Mucosa of stomach (tissue), 1 donor: ENCODE data around the gene DLX1.
A peak's percentile ranks its signal among the peaks of the same experiment; 100 is the strongest.

ENCODE experiments used
- H3K27me3 ChIP-seq: one replicate; pipeline ENCODE4 v1.7.0; 2013; ENCODE audit warnings: mild to moderate bottlenecking, low read length; ENCODE audit not compliant: control insufficient read depth, insufficient read depth
- H3K36me3 ChIP-seq: one replicate; pipeline ENCODE4 v1.7.0; 2013; ENCODE audit warnings: low read length; ENCODE audit not compliant: control insufficient read depth, insufficient read depth
- H3K4me1 ChIP-seq: one replicate; pipeline ENCODE4 v1.7.0; 2013; ENCODE audit warnings: mild to moderate bottlenecking, low read length; ENCODE audit not compliant: control insufficient read depth, insufficient read depth
- H3K4me3 ChIP-seq: one replicate; pipeline ENCODE4 v1.7.0; 2013; ENCODE audit warnings: low read length
- H3K9ac ChIP-seq: one replicate; pipeline ENCODE4 v1.7.0; 2013; ENCODE audit warnings: mild to moderate bottlenecking, low read length, moderate library complexity
- H3K9me3 ChIP-seq: one replicate; pipeline ENCODE4 v1.7.0; 2013; ENCODE audit warnings: mild to moderate bottlenecking, low read length, moderate library complexity; ENCODE audit not compliant: control insufficient read depth
- donor health status: Pancreatic carcinoma.

The DLX1 gene

GRCh38 chr2:172085460-172086159 lies at the start of gene DLX1:
Gene DLX1, plus strand, starts transcription at chr2:172085507. Its CDS starts 171 bp downstream, at chr2:172085678.
- Histone ChIP-seq H3K9ac (no peak within 1 kb of the TSS), H3K36me3 (no peaks in the 10 kb centered on the region), H3K9me3 (no peaks in the 10 kb centered on the region), H3K4me1 (peaks cover 60% of the 10 kb centered on the region), H3K27me3 (peaks cover 100% of the 10 kb centered on the region), H3K4me3 (peak within 1 kb of the TSS; percentile 26)

GRCh38 chr2:172038121-172038520 lies 47.2 kb upstream of the DLX1 start:
- H3K9me3 ChIP-seq, result no peaks in the 10 kb centered on the region
- H3K9ac ChIP-seq, result no peak overlapping the region
- no peaks in the 10 kb centered on the region for H3K4me1 ChIP-seq
- H3K27me3 ChIP-seq, result no peaks in the 10 kb centered on the region
- H3K4me3 ChIP-seq, result no peak overlapping the region
- no peaks in the 10 kb centered on the region for H3K36me3 ChIP-seq

GRCh38 chr2:172038604-172039003 lies 46.7 kb upstream of the DLX1 start:
- H3K36me3 ChIP-seq, result no peaks in the 10 kb centered on the region
- no peaks in the 10 kb centered on the region for H3K27me3 ChIP-seq
- H3K9me3 ChIP-seq, result no peaks in the 10 kb centered on the region
- H3K9ac ChIP-seq, result no peak overlapping the region
- no peaks in the 10 kb centered on the region for H3K4me1 ChIP-seq
- H3K4me3 ChIP-seq, result no peak overlapping the region

- no peaks in the 10 kb centered on the region for H3K36me3 ChIP-seq
- H3K27me3 ChIP-seq, result no peaks in the 10 kb centered on the region
- H3K4me3 ChIP-seq, result no peak overlapping the region
- no peaks in the 10 kb centered on the region for H3K4me1 ChIP-seq
- no peaks in the 10 kb centered on the region for H3K9me3 ChIP-seq
- no peak overlapping the region for H3K9ac ChIP-seq
Measured at GRCh38 chr2:172039011-172039704, 46.1 kb upstream of the DLX1 start.

GRCh38 chr2:172040311-172040710 lies 45.0 kb upstream of the DLX1 start:
- Histone ChIP-seq H3K27me3 (no peaks in the 10 kb centered on the region), H3K9me3 (no peaks in the 10 kb centered on the region), H3K9ac (no peak overlapping the region), H3K4me1 (no peaks in the 10 kb centered on the region), H3K4me3 (no peak overlapping the region), H3K36me3 (no peaks in the 10 kb centered on the region)

- Histone ChIP-seq H3K4me3 (no peak overlapping the region), H3K27me3 (no peaks in the 10 kb centered on the region), H3K4me1 (no peaks in the 10 kb centered on the region), H3K36me3 (no peaks in the 10 kb centered on the region), H3K9me3 (no peaks in the 10 kb centered on the region), H3K9ac (no peak overlapping the region)
Measured at GRCh38 chr2:172046080-172046678, 39.1 kb upstream of the DLX1 start.

GRCh38 chr2:172046866-172047565 lies 38.3 kb upstream of the DLX1 start:
- Histone ChIP-seq H3K27me3 (no peaks in the 10 kb centered on the region), H3K9me3 (no peaks in the 10 kb centered on the region), H3K4me3 (no peak overlapping the region), H3K36me3 (no peaks in the 10 kb centered on the region), H3K4me1 (no peaks in the 10 kb centered on the region), H3K9ac (no peak overlapping the region)

- Histone ChIP-seq H3K27me3 (no peaks in the 10 kb centered on the region), H3K9ac (no peak overlapping the region), H3K4me1 (no peaks in the 10 kb centered on the region), H3K4me3 (no peak overlapping the region), H3K36me3 (no peaks in the 10 kb centered on the region), H3K9me3 (no peaks in the 10 kb centered on the region)
Measured at GRCh38 chr2:172047566-172048507, 37.5 kb upstream of the DLX1 start.

GRCh38 chr2:172048508-172049503 lies 36.5 kb upstream of the DLX1 start:
- no peaks in the 10 kb centered on the region for H3K36me3 ChIP-seq
- no peaks in the 10 kb centered on the region for H3K4me1 ChIP-seq
- no peak overlapping the region for H3K9ac ChIP-seq
- no peaks in the 10 kb centered on the region for H3K9me3 ChIP-seq
- H3K27me3 ChIP-seq, result no peaks in the 10 kb centered on the region
- H3K4me3 ChIP-seq, result no peak overlapping the region

- Histone ChIP-seq H3K4me3 (no peak overlapping the region), H3K9me3 (no peaks in the 10 kb centered on the region), H3K4me1 (no peaks in the 10 kb centered on the region), H3K36me3 (no peaks in the 10 kb centered on the region), H3K9ac (no peak overlapping the region), H3K27me3 (no peaks in the 10 kb centered on the region)
Measured at GRCh38 chr2:172049567-172050120, 35.7 kb upstream of the DLX1 start.
